T-helper 1 cell treated with Interleukin-12 subunit alpha and Interleukin-12 subunit beta and Interleukin-4 antibody, amounts not matched to agents 30 μg/mL and 1 μg/mL, for 36 hours (primary cell): Measurements from ENCODE around the gene GCH1.

Experiments
- H3K27ac Mint-ChIP-seq: one replicate; pipeline ENCODE4 v1.8.0; 2021; ENCODE audit warnings: mild to moderate bottlenecking, mixed read lengths
- H3K27me3 Mint-ChIP-seq: one replicate; pipeline ENCODE4 v1.8.0; 2021; ENCODE audit warnings: low read depth, mixed read lengths
- H3K36me3 Mint-ChIP-seq: one replicate; pipeline ENCODE4 v1.8.0; 2021; ENCODE audit warnings: low read depth, mixed read lengths
- H3K4me1 Mint-ChIP-seq: one replicate; pipeline ENCODE4 v1.8.0; 2021; ENCODE audit warnings: low read depth, mixed read lengths
- H3K4me3 Mint-ChIP-seq: one replicate; pipeline ENCODE4 v1.8.0; 2021; ENCODE audit warnings: mild to moderate bottlenecking, moderate library complexity, mixed read lengths
- H3K9me3 Mint-ChIP-seq: one replicate; pipeline ENCODE4 v1.8.0; 2021; ENCODE audit warnings: mixed read lengths

GCH1 gene

DNA sequence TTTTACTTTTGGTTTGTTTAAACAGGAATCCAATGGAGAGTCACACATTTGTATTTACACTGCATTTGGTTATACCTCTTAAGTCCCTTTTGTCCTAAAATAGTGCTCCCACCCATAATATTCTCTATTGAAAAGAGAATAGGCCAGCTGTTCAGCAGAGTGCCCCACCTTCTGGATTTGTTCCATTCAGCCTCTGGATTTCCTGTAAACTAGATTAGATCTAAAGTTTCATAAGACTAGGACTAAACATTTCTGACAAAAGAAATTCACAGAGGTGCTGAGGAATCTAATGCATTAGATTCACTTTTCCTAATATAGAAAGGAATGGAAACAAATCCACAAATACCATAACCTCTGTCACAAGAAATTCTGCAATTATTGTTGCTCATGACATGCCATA, 38.1 kb downstream of the GCH1 start:
- peaks cover 11% of the 10 kb centered on the region for H3K36me3 Mint-ChIP-seq
- no peaks in the 10 kb centered on the region for H3K27me3 Mint-ChIP-seq
- peaks cover 14% of the 10 kb centered on the region for H3K4me1 Mint-ChIP-seq
- H3K27ac Mint-ChIP-seq = no peak overlapping the region
- H3K9me3 Mint-ChIP-seq = no peaks in the 10 kb centered on the region
- no peak overlapping the region for H3K4me3 Mint-ChIP-seq

DNA sequence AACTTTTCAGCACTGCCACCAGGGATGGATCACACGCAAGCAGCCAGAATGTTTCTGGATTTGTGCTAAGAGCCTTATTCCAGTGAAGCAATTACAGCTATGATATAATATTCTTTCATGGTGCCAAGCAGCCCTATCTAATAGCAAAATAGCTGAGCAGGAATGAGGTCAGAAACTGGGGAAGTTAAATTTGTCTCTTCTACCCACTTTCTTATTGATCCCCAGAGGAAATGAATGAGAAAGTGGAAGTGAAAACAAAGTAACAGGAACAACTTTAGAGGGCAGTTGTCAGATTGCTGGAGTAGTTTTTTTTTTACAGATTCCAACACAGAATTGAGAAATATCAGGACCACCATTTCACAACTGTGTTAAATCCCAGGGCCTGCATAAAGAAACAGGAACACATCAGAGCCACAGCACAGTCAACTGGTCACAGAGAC, 44.8 kb downstream of the GCH1 start:
- Mint-ChIP-seq H3K9me3 (no peaks in the 10 kb centered on the region), H3K4me3 (no peak overlapping the region), H3K27ac (peak overlapping the region; percentile 20), H3K36me3 (peaks cover 27% of the 10 kb centered on the region), H3K27me3 (no peaks in the 10 kb centered on the region), H3K4me1 (peaks cover 31% of the 10 kb centered on the region)

DNA sequence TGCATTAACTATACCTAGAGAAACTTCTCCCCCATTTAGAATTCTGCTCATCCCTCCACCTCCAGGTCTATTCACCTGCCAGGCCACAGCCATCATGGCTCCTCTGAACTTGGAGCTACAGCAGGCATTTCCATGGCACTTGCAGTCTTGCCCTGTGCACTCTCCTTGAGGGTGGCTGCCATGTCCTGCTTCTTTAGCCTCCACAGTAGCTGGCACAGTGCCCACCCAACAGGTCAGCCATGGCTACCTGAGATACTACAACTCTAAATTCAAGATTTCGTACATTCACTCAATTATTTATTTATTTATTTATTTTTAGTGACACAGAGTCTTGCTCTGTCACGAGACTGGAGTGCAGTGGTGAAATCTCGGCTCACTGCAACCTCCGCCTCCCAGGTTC, 46.5 kb downstream of the GCH1 start:
- no peaks in the 10 kb centered on the region for H3K27me3 Mint-ChIP-seq
- no peaks in the 10 kb centered on the region for H3K9me3 Mint-ChIP-seq
- H3K36me3 Mint-ChIP-seq = peaks cover 26% of the 10 kb centered on the region
- peaks cover 31% of the 10 kb centered on the region for H3K4me1 Mint-ChIP-seq
- no peak overlapping the region for H3K27ac Mint-ChIP-seq
- H3K4me3 Mint-ChIP-seq = no peak overlapping the region

DNA sequence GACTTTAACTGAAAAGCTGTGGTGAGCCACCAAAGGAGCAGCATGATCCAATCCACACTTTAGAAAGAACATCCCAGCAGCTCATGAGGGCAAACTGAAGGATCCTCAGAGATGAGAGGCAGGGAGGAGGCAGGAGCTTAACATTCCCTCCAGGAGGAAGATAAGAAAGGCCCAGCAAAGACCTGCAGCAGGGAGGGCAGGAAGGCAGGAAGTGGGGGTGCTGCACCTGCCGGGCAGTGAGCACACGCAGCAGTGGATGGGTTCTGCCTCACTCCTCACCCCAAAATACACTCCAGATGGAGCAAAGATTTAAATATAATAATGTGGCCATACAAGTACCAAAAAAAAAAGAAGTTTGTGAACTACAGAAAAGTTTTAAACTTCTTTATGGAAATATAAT, 48.4 kb downstream of the GCH1 start:
- no peak overlapping the region for H3K4me3 Mint-ChIP-seq
- peaks cover 27% of the 10 kb centered on the region for H3K36me3 Mint-ChIP-seq
- peaks cover 27% of the 10 kb centered on the region for H3K4me1 Mint-ChIP-seq
- no peak overlapping the region for H3K27ac Mint-ChIP-seq
- no peaks in the 10 kb centered on the region for H3K27me3 Mint-ChIP-seq
- H3K9me3 Mint-ChIP-seq = no peaks in the 10 kb centered on the region

GRCh38 chr14:54853339-54853738, 49.3 kb downstream of the GCH1 start:
- Mint-ChIP-seq H3K4me1 (peaks cover 24% of the 10 kb centered on the region), H3K9me3 (no peaks in the 10 kb centered on the region), H3K27ac (no peak overlapping the region), H3K27me3 (no peaks in the 10 kb centered on the region), H3K36me3 (peaks cover 22% of the 10 kb centered on the region), H3K4me3 (no peak overlapping the region)

- H3K9me3 Mint-ChIP-seq = no peaks in the 10 kb centered on the region
- H3K4me1 Mint-ChIP-seq = peaks cover 16% of the 10 kb centered on the region
- peaks cover 20% of the 10 kb centered on the region for H3K36me3 Mint-ChIP-seq
- H3K27ac Mint-ChIP-seq = no peak overlapping the region
- H3K4me3 Mint-ChIP-seq = no peak overlapping the region
- H3K27me3 Mint-ChIP-seq = no peaks in the 10 kb centered on the region
These were observed 50.4 kb downstream of the GCH1 start for GRCh38 chr14:54852215-54852614.

- H3K36me3 Mint-ChIP-seq = peaks cover 24% of the 10 kb centered on the region
- H3K9me3 Mint-ChIP-seq = no peaks in the 10 kb centered on the region
- peaks cover 6% of the 10 kb centered on the region for H3K4me1 Mint-ChIP-seq
- no peak overlapping the region for H3K4me3 Mint-ChIP-seq
- H3K27me3 Mint-ChIP-seq = no peaks in the 10 kb centered on the region
- H3K27ac Mint-ChIP-seq = no peak overlapping the region
These were observed 53.7 kb downstream of the GCH1 start for GRCh38 chr14:54848910-54849309.

- peaks cover 31% of the 10 kb centered on the region for H3K36me3 Mint-ChIP-seq
- no peaks in the 10 kb centered on the region for H3K27me3 Mint-ChIP-seq
- no peak overlapping the region for H3K4me3 Mint-ChIP-seq
- H3K9me3 Mint-ChIP-seq = no peaks in the 10 kb centered on the region
- peaks cover 2% of the 10 kb centered on the region for H3K4me1 Mint-ChIP-seq
- H3K27ac Mint-ChIP-seq = no peak overlapping the region
These were observed 57.0 kb downstream of the GCH1 start for GRCh38 chr14:54845641-54846040.

DNA sequence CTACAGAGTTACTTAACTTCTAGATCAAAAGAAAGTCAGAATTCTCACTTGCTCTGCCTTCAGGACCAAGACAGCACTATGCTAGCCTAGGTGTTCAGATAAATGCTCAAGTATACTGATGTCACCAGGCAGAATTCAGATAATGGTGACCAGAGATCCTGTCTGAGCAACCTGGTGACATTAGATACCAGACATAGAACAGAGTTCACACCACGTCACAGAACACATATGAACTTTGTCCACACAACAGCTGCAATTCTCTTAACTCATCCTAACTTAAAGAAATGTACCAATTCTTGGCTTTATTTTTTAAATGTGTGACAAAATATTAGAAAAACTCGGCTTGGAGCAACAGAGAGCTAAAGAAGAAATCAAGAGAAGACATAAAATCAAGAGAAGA, 58.1 kb downstream of the GCH1 start:
- H3K36me3 Mint-ChIP-seq = peaks cover 37% of the 10 kb centered on the region
- no peak overlapping the region for H3K4me3 Mint-ChIP-seq
- no peak overlapping the region for H3K27ac Mint-ChIP-seq
- peaks cover 2% of the 10 kb centered on the region for H3K4me1 Mint-ChIP-seq
- H3K27me3 Mint-ChIP-seq = no peaks in the 10 kb centered on the region
- no peaks in the 10 kb centered on the region for H3K9me3 Mint-ChIP-seq

DNA sequence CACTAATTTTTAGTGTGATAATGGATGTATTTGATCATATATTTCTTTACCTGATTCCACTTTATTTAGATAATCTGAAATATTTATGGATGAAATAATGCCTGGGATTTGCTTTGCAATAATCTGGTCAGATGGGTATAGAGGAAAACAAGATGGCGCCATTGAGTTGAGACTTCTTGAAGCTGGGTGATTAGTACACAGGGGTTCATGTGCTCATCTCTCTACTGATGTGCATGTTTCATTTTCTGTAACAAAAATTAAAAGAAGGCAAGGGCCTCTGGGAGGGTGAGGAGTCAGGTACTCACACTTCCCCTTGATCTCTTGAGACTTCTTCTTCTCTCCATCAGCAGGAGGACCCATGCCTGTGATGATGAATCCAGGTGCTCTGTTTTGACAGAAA, 61.8 kb downstream of the GCH1 start:
- Mint-ChIP-seq H3K27ac (no peak overlapping the region), H3K9me3 (no peaks in the 10 kb centered on the region), H3K27me3 (no peaks in the 10 kb centered on the region), H3K36me3 (peaks cover 39% of the 10 kb centered on the region), H3K4me1 (no peaks in the 10 kb centered on the region), H3K4me3 (no peak overlapping the region)

DNA sequence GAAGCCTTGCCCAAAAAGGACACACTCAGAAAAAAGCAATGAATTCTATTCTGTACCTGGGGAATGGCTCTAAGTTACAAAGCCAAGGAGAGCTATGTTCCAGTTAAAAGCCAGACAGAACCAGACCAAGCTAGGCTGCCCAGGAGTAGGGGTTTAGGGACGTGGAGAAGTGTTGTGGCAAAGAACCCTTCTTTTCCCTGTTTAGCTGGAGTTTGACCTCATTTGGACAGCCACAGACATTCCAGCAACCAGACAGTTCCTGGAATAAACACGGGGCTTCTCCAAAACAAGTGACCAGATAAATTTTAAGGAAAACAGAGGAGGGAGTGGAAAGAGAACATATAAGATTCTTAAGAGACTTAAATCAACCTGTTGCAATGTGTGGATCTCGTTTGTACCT, 62.3 kb downstream of the GCH1 start:
- H3K27ac Mint-ChIP-seq = no peak overlapping the region
- no peaks in the 10 kb centered on the region for H3K9me3 Mint-ChIP-seq
- H3K4me1 Mint-ChIP-seq = no peaks in the 10 kb centered on the region
- H3K36me3 Mint-ChIP-seq = peaks cover 37% of the 10 kb centered on the region
- no peaks in the 10 kb centered on the region for H3K27me3 Mint-ChIP-seq
- H3K4me3 Mint-ChIP-seq = no peak overlapping the region

DNA sequence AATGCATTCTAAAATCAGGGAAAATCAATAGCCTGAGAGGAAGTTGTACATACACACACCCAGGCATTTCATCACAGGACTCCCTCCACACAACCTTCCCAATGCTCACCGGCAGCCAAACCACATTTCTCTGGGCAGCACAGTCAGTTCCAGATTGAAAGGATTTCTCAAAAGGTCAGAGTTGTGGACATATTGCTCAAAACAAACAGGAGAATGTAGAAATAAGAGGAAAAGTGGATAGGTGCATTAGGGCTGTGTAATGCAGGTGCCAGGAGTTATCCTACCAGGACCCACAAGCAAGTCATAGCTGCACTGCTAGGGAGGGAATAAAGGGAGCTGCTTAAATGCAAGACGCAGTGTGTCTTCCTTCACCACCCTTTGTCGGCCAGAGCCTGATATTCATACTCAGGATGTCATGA, 62.9 kb downstream of the GCH1 start:
- H3K27me3 Mint-ChIP-seq = no peaks in the 10 kb centered on the region
- H3K36me3 Mint-ChIP-seq = peaks cover 37% of the 10 kb centered on the region
- H3K4me1 Mint-ChIP-seq = no peaks in the 10 kb centered on the region
- no peaks in the 10 kb centered on the region for H3K9me3 Mint-ChIP-seq
- no peak overlapping the region for H3K4me3 Mint-ChIP-seq
- no peak overlapping the region for H3K27ac Mint-ChIP-seq

GRCh38 chr14:54838931-54839512, 63.6 kb downstream of the GCH1 start:
- H3K27me3 Mint-ChIP-seq = no peaks in the 10 kb centered on the region
- H3K36me3 Mint-ChIP-seq = peaks cover 31% of the 10 kb centered on the region
- H3K4me1 Mint-ChIP-seq = no peaks in the 10 kb centered on the region
- H3K9me3 Mint-ChIP-seq = no peaks in the 10 kb centered on the region
- H3K27ac Mint-ChIP-seq = no peak overlapping the region
- H3K4me3 Mint-ChIP-seq = no peak overlapping the region

- Mint-ChIP-seq H3K4me1 (peaks cover 1% of the 10 kb centered on the region), H3K9me3 (no peaks in the 10 kb centered on the region), H3K4me3 (no peak overlapping the region), H3K36me3 (peaks cover 31% of the 10 kb centered on the region), H3K27me3 (no peaks in the 10 kb centered on the region), H3K27ac (peak overlapping the region; percentile 36)
These were observed 65.0 kb downstream of the GCH1 start for GRCh38 chr14:54837508-54838149.

DNA sequence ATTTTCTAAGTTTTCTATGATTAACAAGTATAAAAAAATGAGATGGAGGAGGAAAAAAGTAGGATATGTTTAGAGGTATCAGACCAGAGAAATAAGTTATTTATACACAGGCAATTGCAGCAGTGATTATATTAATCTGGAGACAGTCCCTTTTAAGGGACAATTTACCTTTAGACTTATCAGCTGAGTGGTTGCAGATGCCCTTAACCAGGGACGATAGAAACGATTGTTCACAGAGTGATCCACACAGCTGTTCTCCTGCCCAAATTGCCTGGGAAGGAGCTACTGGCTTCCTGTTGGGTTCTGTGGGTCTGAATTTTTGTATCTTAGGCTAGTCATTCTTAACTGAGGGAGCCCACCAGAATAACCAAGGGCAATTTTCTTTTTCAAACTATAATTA, 66.4 kb downstream of the GCH1 start:
- Mint-ChIP-seq H3K27ac (no peak overlapping the region), H3K4me3 (no peak overlapping the region), H3K4me1 (peaks cover 1% of the 10 kb centered on the region), H3K36me3 (peaks cover 20% of the 10 kb centered on the region), H3K9me3 (peaks cover under 1% of the 10 kb centered on the region), H3K27me3 (peaks cover under 1% of the 10 kb centered on the region)
